Measurements from ENCODE around the gene IFI44L.

GRCh38 chr1:78690516-78690915, 70.3 kb downstream of the IFI44L start:
- TF ChIP-seq POLR2AphosphoS5 (IDR thresholded peaks at IDR 0.05; ENCODE audit: low read depth, low read length), result no peak
- no peak for TF ChIP-seq TAF1 (IDR thresholded peaks at IDR 0.05; ENCODE audit: borderline replicate concordance, insufficient read depth, low read length)
- TF ChIP-seq REST (IDR thresholded peaks at IDR 0.05; ENCODE audit: insufficient read depth in 1 of 2, low read depth in 2 of 2, low read length in 2 of 2), result no peak
- no peak for TF ChIP-seq SIN3A (IDR thresholded peaks at IDR 0.05; ENCODE audit: borderline replicate concordance, insufficient read depth, low read length)
- no peak for TF ChIP-seq FOXP2 (optimal IDR thresholded peaks at IDR 0.05; ENCODE audit: borderline replicate concordance, extremely low read depth, extremely low read length, insufficient read depth)
